Vagina (tissue), 2 donors: ENCODE results near the gene DPCD. TPM values are rescaled to one million over a fixed set of nuclear protein-coding genes. Genes with fewer than 3 reads are reported as not detected.
"Not testable (repeated sequence)": the region's sequence is repeated elsewhere in the genome, so short reads cannot be mapped to it uniquely, and the experiment has no call there.

Experiments
- DNase-seq, 2 donors: peaks; one replicate each; pipeline ENCODE4 v3.0.0-alpha.2; 2017; ENCODE audit errors: extremely low spot score in 2 of 2
- H3K27ac ChIP-seq: fragments of 200-600 bp; sonication (generic); one replicate; pipeline ENCODE4 v1.5.1; 2019
- H3K27me3 ChIP-seq: fragments of 200-600 bp; sonication (generic); one replicate; pipeline ENCODE4 v1.5.1; 2019
- H3K36me3 ChIP-seq, 2 donors: fragments of 200-600 bp; sonication (generic); one replicate each; pipeline ENCODE4 v1.5.1; 2017 to 2019
- H3K4me1 ChIP-seq: fragments of 200-600 bp; sonication (generic); one replicate; pipeline ENCODE4 v1.5.1; 2019
- H3K4me3 ChIP-seq, 2 donors: fragments of 200-600 bp; sonication (generic); 1 replicate in 1 of 2; 2 replicates in 1 of 2; pipeline ENCODE4 v1.5.1; 2016 to 2019
- H3K9me3 ChIP-seq: fragments of 200-600 bp; sonication (generic); one replicate; pipeline ENCODE4 v1.5.1; 2019
- POLR2A ChIP-seq, 2 donors: fragments of 450-650 bp; IDR thresholded peaks; one replicate each; pipeline ENCODE4 v1.6.1; 2017; ENCODE audit warnings: antibody characterized with exemption in 2 of 2, mild to moderate bottlenecking in 2 of 2, moderate library complexity in 2 of 2
- POLR2AphosphoS5 ChIP-seq, 2 donors: sonication (generic); formaldehyde crosslinking; IDR thresholded peaks; one replicate each; pipeline ENCODE4 v1.9.0; 2017; ENCODE audit warnings: antibody characterized with exemption in 2 of 2, mild to moderate bottlenecking in 2 of 2, low read depth in 1 of 2; ENCODE audit not compliant: insufficient read depth in 1 of 2
- intact Hi-C: fragments of 100-400 bp; cut with DNase I; formaldehyde crosslinking; loops from one replicate; pipeline ENCODE4 v1.15.1; 2023
- total RNA-seq: library from RNA; depleted of rRNA; stranded (reverse); fragments of >200 nt; gene quantifications from one replicate; pipeline ENCODE4 v1.2.3, GENCODE V29; 2016
- TF ChIP-seq, protein P1 (sequence below), 3 experiments: fragments of 450-650 bp in 2 of 3; fragments of 200-600 bp in 1 of 3; sonication (generic) in 1 of 3; IDR thresholded peaks; one replicate each; pipeline ENCODE4 v1.5.1; 2017 to 2019; ENCODE audit warnings: antibody characterized with exemption in 3 of 3, mild to moderate bottlenecking in 2 of 3, moderate library complexity in 2 of 3

The DPCD gene
- total RNA-seq, 1 donor from 2014 or later: 13.8 TPM

DNA sequence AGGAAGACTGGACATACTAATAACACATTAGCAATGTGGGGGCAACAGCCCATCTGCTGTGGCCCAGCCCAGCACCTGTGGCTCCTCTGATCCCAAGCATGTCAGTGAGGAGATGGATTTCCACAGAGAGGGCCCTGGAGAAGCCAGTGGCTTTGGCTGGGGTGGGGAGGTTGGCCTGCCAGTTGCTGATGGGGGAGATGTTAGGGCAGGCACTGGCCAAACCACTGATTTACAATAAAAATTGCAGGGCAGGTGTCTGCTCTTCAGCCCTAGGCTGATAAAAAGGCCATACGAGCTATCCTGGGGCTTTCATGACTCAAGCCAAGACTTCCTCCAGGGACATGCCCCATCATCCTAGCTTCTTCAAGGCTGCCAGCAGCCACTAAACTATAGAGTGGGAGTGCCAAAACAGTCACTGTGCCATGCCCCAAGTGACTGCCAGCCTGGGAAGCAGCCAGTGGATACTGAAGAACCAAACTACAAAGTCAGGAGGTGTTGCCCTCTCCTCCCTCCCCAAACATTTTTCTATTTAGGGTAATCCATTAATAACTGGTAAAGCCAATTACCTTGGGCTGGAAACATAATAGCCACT lies 37.8 kb downstream of the DPCD start:
- intact Hi-C loops: no loop called here
- Histone ChIP-seq H3K4me3 (no peak overlapping the region), H3K9me3 (no peaks in the 10 kb centered on the region), H3K27ac (no peak overlapping the region), H3K36me3 (peaks cover 0 to 7% of the 10 kb centered on the region in 2 donors), H3K4me1 (peaks cover 21% of the 10 kb centered on the region), H3K27me3 (no peaks in the 10 kb centered on the region)
- TF ChIP-seq, protein P1, sequence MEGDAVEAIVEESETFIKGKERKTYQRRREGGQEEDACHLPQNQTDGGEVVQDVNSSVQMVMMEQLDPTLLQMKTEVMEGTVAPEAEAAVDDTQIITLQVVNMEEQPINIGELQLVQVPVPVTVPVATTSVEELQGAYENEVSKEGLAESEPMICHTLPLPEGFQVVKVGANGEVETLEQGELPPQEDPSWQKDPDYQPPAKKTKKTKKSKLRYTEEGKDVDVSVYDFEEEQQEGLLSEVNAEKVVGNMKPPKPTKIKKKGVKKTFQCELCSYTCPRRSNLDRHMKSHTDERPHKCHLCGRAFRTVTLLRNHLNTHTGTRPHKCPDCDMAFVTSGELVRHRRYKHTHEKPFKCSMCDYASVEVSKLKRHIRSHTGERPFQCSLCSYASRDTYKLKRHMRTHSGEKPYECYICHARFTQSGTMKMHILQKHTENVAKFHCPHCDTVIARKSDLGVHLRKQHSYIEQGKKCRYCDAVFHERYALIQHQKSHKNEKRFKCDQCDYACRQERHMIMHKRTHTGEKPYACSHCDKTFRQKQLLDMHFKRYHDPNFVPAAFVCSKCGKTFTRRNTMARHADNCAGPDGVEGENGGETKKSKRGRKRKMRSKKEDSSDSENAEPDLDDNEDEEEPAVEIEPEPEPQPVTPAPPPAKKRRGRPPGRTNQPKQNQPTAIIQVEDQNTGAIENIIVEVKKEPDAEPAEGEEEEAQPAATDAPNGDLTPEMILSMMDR (IDR thresholded peaks at IDR 0.05): no peak
- no peak for TF ChIP-seq POLR2AphosphoS5 (IDR thresholded peaks at IDR 0.05; ENCODE audit: insufficient read depth in 1 of 2, low read depth in 1 of 2)
- TF ChIP-seq POLR2A (IDR thresholded peaks at IDR 0.05): no peak
- no peak for DNase-seq

DNA sequence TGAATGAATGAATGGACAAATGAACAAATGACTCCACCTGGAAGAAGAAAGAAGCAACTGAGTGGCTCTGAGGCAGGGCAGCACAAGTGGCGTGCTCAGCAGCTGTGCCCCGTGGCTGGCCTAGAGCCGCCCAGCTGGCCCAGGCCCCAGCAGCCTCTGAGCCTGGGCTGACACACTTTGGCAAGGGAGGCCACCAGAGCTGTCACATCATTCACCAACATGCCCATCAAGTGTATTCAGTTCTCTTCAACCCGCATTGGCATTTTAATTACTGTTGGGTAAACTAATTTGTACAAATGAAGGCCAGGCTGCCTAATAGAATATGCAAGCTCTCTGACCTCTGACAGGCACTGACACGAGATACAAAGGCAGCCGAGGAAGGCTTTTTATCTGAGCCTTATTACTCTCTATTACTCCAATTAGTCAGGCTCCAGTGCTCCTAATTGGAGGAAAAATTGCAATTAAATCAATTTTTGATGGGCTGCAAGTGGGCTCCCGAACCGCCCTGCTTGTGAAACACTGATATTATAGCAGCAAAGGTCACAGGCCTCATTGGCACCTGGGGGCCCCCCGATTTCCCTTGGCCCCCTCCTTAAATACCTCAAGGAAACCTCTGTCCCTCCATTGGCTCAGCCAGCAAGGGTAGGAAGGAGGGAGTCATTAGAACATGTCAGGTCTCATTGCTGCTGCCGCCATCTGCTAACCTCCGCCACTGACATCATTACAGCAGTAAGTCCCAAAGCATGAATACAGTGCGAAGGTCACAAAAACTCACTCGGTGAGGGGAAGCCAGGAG lies 41.9 kb downstream of the DPCD start:
- intact Hi-C loops: no loop called here
- TF ChIP-seq POLR2AphosphoS5 (IDR thresholded peaks at IDR 0.05; ENCODE audit: insufficient read depth in 1 of 2, low read depth in 1 of 2) (no peak), POLR2A (IDR thresholded peaks at IDR 0.05) (no peak)
- TF ChIP-seq, protein P1 (IDR thresholded peaks at IDR 0.05): no peak
- Histone ChIP-seq H3K4me3 (no peak overlapping the region), H3K4me1 (peaks cover 17% of the 10 kb centered on the region), H3K36me3 (no peaks in the 10 kb centered on the region), H3K27ac (no peak overlapping the region), H3K9me3 (no peaks in the 10 kb centered on the region), H3K27me3 (no peaks in the 10 kb centered on the region)
- no peak for DNase-seq

DNA sequence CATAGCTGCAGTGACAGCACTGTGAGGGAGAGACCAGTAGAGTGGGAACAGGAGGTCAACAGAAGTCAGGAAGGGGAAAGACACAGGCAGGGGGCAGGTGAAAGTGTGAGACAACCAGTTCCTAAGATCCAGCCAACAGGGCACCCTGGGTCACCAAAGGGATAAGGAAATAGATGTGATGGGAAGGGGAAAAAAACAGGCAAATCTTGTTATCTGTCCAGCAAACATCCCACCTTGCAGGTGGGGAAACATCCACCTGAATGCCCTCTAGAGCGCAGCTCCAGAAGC lies 42.5 kb downstream of the DPCD start:
- intact Hi-C loops: no loop called here
- H3K36me3 ChIP-seq: no peaks in the 10 kb centered on the region
- peaks cover 11% of the 10 kb centered on the region for H3K4me1 ChIP-seq
- H3K27me3 ChIP-seq: no peaks in the 10 kb centered on the region
- TF ChIP-seq POLR2AphosphoS5 (IDR thresholded peaks at IDR 0.05; ENCODE audit: insufficient read depth in 1 of 2, low read depth in 1 of 2) (no peak), POLR2A (IDR thresholded peaks at IDR 0.05) (no peak)
- TF ChIP-seq, protein P1 (IDR thresholded peaks at IDR 0.05): no peak
- H3K9me3 ChIP-seq: no peaks in the 10 kb centered on the region
- no peak overlapping the region for H3K4me3 ChIP-seq
- no peak overlapping the region for H3K27ac ChIP-seq
- DNase-seq: no peak

DNA sequence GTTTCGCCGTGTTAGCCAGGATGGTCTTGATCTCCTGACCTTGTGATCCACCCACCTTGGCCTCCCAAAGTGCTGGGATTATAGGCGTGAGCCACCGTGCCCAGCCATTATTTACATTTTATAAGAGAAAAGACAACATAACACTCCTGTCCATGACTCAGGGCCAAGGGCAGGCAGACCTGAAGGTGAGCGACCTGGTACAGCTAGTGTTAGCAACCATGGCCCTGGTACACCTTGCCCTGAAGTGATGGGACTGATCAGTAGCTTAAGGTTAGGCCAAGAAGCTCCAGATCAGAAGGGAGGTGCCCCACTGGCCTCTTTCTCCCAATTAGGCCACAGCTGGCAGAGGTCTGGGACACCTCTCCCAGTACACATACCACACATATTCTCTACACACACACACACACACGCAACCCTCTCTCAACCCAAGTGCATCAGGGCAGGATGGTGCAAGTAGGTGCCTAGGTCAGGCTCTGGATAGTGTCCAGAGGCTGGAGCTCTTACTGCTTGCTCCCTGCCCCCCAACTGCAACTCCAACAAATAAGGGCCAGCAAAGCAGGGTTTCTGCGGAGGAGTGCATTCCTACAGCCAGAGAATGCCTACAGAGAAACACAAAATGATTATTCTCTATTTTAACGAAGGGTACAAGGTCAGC lies 43.8 kb downstream of the DPCD start:
- Histone ChIP-seq H3K4me3 (no peak overlapping the region), H3K4me1 (no peaks in the 10 kb centered on the region), H3K36me3 (no peaks in the 10 kb centered on the region), H3K27me3 (no peaks in the 10 kb centered on the region), H3K27ac (no peak overlapping the region), H3K9me3 (no peaks in the 10 kb centered on the region)
- intact Hi-C loops: no loop called here
- no peak for DNase-seq
- TF ChIP-seq POLR2AphosphoS5 (IDR thresholded peaks at IDR 0.05; ENCODE audit: insufficient read depth in 1 of 2, low read depth in 1 of 2) (no peak), POLR2A (IDR thresholded peaks at IDR 0.05) (no peak)
- TF ChIP-seq, protein P1 (IDR thresholded peaks at IDR 0.05): no peak

DNA sequence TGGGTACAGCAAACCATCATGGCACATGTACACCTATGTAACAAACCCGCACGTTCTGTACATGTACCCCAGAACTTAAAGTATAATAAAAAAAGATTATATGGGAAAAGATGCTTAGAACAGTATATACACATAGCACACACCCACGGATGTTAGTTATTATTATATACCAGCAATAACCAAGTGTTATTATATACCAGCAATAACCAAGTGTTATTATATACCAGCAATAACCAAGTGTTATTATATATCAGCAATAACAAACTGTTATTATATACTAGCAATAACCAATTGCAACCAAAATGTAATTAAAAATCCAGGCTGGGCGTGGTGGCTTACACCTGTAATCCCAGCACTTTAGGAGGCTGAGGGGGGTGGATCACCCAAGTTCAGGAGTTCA lies 45.4 kb downstream of the DPCD start:
- DNase-seq, H3K4me1 ChIP-seq, H3K9me3 ChIP-seq, H3K36me3 ChIP-seq, H3K4me3 ChIP-seq, H3K27me3 ChIP-seq, intact Hi-C loops, H3K27ac ChIP-seq: not testable (repeated sequence)
